ENCODE results near the gene CEP120.

CEP120 gene

DNA sequence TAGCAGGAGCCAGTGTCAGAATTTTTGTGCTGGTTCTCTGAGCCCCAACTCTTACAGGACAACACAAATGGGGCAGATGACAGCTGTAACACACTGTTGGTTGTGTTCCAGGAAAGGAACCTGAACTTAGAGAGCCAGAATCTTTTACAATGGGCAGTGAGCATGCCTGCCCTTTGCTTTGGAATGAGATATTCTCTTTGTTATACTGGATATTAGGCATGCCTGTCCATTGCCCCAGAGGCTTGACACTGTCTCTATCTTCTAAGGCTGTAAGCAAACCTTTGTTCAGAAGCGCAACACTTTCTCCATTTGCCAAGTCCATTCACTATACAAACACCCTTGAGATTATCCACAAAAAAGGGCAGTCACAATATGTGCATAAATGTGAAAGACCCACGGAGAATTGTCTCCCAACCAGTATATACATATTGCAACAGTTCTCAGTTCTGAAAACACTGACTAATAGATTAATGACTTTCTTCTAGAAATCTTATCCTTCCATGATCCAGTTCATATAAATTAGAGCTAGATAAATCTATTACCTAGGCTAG is 26.3 kb upstream of the CEP120 start:
- no peak for DNase-seq (ENCODE audit: low read depth in 2 of 2)
- TF ChIP-seq, protein P1, sequence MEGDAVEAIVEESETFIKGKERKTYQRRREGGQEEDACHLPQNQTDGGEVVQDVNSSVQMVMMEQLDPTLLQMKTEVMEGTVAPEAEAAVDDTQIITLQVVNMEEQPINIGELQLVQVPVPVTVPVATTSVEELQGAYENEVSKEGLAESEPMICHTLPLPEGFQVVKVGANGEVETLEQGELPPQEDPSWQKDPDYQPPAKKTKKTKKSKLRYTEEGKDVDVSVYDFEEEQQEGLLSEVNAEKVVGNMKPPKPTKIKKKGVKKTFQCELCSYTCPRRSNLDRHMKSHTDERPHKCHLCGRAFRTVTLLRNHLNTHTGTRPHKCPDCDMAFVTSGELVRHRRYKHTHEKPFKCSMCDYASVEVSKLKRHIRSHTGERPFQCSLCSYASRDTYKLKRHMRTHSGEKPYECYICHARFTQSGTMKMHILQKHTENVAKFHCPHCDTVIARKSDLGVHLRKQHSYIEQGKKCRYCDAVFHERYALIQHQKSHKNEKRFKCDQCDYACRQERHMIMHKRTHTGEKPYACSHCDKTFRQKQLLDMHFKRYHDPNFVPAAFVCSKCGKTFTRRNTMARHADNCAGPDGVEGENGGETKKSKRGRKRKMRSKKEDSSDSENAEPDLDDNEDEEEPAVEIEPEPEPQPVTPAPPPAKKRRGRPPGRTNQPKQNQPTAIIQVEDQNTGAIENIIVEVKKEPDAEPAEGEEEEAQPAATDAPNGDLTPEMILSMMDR (IDR thresholded peaks at IDR 0.05; ENCODE audit: low read depth, low read length): no peak
- H3K4me3 ChIP-seq (replicated peaks in 1 of 2; ENCODE audit: low read depth in 2 of 2, low read length in 2 of 2): no peak overlapping the region

- no peak overlapping the region for H3K4me3 ChIP-seq (replicated peaks in 1 of 2; ENCODE audit: low read depth in 2 of 2, low read length in 2 of 2)
- TF ChIP-seq, protein P1 (IDR thresholded peaks at IDR 0.05; ENCODE audit: low read depth, low read length): no peak
- no peak for DNase-seq (ENCODE audit: low read depth in 2 of 2)
These were observed 25.5 kb upstream of the CEP120 start for GRCh38 chr5:123448743-123449142.

- DNase-seq (ENCODE audit: low read depth in 2 of 2): no peak
- no peak overlapping the region for H3K4me3 ChIP-seq (replicated peaks in 1 of 2; ENCODE audit: low read depth in 2 of 2, low read length in 2 of 2)
- TF ChIP-seq, protein P1 (IDR thresholded peaks at IDR 0.05; ENCODE audit: low read depth, low read length): no peak
These were observed 24.9 kb upstream of the CEP120 start for GRCh38 chr5:123448017-123448617.

DNA sequence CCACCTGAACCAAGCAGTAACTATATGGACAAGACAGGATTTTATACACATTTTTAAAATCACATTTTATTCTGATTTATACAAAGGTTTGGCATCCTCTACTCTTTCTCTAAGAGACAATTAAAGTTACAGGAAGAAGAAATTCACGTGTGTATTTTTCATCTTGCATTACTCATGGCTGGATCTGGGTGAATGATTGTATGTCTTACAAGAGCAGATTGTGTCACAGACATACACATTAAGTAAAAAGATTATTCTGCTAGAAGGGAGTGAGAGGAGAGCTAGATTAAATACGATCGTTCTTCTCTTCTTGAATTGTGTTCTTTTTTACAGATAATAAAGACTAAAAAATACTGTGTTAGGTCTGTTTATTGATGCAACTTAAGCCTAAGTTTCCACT is 20.8 kb upstream of the CEP120 start:
- TF ChIP-seq, protein P1 (IDR thresholded peaks at IDR 0.05; ENCODE audit: low read depth, low read length): no peak
- peak in 1 of 2 donors; percentile 40 for DNase-seq (ENCODE audit: low read depth in 2 of 2)
- no peak overlapping the region for H3K4me3 ChIP-seq (replicated peaks in 1 of 2; ENCODE audit: low read depth in 2 of 2, low read length in 2 of 2)

- DNase-seq (ENCODE audit: low read depth in 2 of 2): no peak
- TF ChIP-seq, protein P1 (IDR thresholded peaks at IDR 0.05; ENCODE audit: low read depth, low read length): no peak
These were observed 18.2 kb upstream of the CEP120 start for GRCh38 chr5:123441408-123441807.

DNA sequence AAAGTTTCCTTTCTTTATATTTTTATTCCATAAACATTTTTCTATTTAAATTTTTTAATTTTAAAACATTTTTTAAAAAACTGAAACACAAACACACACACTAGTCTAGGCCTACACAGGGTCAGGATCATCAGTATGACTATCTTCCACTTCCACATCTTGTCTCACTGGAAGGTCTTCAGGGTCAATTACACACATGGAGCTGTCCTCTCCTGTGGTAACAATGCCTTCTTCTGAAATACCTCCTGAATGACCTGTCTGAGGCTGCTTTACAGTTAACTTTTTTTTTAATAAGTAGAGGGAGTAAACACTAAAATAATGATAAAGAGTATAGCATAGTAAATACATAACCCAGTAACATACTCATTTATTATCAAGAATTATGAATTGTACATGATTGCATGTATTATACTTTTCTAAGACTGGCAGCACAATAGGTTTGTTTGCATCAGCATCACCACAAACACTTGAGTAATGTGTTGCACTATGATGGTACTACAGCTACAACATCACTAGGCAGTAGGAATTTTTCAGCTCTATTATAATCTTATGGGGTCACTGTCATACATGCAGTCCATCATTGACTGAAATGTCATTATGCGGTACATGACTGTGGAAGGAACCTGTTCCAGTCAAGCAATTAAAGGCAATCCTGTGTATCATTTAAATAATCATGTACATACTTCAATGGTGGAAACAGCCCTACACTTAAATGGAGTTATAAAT is 17.4 kb upstream of the CEP120 start:
- no peak overlapping the region for H3K4me3 ChIP-seq (replicated peaks in 1 of 2; ENCODE audit: low read depth in 2 of 2, low read length in 2 of 2)
- TF ChIP-seq, protein P1 (IDR thresholded peaks at IDR 0.05; ENCODE audit: low read depth, low read length): no peak
- no peak for DNase-seq (ENCODE audit: low read depth in 2 of 2)

More at GRCh38 chr5:123441408-123441807, 18.2 kb upstream of the CEP120 start:
- no peak overlapping the region for H3K4me3 ChIP-seq (replicated peaks in 1 of 2; ENCODE audit: low read depth in 2 of 2, low read length in 2 of 2)

Measured in cardiac fibroblast (primary cell).